HG03159 (cell line): ENCODE measurements around the gene WDR11.
"Not testable (repeated sequence)": the region's sequence is repeated elsewhere in the genome, so short reads cannot be mapped to it uniquely, and the experiment has no call there.

Experiments
- ATAC-seq: cut with Tn5 transposase; IDR thresholded peaks from one replicate; pipeline ENCODE4 v1.9.1; 2021; ENCODE audit warnings: mild to moderate bottlenecking, moderate library complexity; ENCODE audit not compliant: unreplicated experiment

WDR11 gene

GRCh38 chr10:120854388-120854787 lies 3.2 kb downstream of the WDR11 start:
- ATAC-seq: no peak

DNA sequence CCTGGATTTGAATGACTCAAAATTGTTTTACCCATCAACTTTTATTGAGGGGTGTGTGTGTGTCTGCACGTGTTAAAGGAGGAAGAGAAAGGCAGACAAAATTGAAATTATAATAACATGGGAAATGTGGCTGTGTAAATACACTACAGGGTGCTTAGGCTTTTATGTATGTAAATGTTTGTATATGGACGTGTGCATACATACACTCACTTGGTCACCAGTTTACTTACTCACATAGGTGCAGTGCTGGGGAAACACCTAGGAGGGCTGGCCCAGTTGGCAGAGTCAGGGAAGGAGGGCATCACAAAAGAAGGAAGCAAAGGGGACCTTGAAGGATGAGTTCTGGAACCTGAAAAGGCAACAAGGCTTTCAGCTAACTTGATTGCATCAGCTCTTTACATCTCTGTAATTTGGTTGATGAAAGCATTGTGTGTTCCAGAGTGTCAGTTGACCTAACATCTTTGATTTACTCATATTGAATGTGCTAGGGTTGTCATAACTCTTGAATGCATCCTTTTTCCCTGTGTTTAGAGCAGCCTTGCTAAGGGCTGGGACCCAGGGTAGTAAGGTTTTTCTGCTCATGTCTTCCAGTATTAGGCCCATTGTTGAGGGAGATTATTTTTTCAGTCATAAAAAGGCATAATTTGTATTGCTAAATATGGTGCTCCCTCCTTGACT lies 10.2 kb downstream of the WDR11 start:
- no peak for ATAC-seq

DNA sequence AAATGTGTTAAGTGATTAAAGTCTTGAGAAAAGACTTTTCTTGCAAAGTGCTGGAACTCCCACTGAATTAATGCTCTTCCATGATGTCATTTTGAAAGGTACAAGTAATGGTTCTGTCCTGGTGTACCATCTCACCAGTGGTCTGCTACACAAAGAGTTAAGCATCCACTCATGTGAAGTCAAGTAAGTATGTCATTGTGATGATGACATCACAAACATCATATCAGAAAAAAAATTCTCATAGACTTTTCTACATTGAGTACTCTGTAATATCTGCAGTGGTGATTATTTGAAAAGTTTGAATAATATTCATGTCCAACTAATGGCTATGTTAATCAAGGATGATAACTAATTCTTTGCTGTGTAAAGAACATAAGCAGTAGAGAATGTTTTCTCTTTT lies 22.6 kb downstream of the WDR11 start:
- ATAC-seq: no peak

GRCh38 chr10:120883071-120883470 lies 31.9 kb downstream of the WDR11 start:
- no peak for ATAC-seq

DNA sequence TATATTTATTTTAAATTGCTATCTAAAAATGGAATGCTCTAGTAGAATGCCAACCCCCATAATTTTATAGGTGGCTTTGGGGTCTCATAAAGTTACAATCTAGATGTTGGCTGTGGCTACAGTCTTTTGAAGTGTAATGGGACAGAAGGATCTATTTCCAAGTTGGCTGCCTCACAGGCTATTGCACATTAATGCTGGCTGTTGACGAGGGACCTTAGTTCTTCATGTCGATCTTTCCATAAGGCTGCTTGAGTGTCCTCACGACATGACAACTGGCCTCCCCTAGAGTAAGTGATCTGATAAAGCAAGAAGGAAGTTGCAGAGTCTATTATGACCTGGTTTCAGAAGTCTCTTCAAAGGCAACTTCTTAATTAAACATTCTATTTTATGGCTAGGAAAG lies 36.3 kb downstream of the WDR11 start:
- ATAC-seq: no peak

DNA sequence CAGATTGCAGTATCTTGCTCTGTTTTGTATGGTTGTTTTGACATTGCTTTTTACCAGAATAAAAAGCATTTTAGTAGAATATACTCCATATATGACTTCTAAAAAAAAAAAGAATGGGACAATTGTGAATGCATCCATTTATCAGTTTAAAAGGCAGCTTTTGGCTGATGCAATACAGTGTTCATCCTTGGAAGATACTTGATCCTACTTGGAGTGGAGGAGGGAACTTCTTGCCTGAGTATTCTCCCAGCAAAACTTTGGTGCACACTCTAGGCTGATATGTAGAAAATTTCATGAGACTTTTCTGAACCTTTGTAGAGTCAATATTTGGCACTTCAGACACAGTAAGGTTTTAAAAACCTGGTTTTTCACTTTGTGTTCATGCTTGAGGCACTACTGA lies 40.2 kb downstream of the WDR11 start:
- no peak for ATAC-seq

DNA sequence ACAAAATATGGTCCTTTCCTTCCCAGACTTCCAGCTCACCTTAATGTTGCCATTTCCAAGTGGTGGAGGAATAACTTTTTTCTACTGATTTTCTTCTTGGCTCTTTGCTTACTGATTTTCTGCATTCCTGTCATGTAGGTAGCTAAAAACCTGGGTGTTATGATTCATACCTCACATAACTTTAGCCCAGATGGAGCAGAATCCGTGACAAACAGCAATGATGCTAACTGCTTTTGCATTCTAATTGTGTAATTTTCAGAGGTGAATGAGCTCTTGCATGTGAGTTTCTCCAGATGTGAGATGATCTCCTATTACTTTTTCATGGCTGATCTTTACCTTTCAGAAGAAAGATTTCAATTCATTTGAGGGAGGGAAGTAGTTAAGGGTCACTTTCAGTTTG lies 43.4 kb downstream of the WDR11 start:
- no peak for ATAC-seq

DNA sequence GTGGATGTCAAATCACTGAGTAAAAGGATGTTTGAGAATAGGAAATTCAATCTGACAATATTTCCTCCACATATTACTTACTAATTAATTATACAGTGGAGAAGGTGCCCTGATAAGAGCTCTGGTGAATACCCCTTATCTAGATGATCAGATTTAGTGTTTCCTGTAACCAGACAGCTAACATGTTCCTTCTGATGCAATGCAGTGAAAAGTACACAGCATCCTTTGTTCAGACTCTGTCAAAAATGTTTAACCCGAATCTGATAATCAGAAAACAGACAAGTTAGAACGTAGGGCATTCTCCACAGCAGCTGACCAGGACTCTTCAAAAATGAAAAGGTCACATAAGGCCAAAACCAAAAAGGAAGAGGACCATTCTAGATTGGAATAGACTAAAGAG lies 46.2 kb downstream of the WDR11 start:
- no peak for ATAC-seq

DNA sequence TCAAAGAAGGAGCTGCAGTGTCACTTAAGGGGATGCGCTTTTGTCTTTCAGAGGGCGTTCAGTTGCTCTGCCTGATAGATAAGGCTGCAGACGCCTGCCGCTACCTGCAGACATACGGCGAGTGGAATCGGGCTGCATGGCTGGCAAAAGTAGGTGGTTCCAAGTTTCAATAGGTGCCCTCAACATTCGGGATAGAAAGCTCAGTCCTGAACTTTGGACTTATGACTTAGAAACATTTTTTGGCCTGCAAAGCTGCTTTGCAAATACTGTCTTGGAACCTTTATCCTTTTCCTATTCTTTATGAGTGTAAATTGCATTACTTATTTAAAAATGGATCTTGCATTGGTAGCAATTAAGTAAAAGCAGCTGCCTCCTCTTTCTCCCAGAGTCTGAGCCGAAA lies 54.1 kb downstream of the WDR11 start:
- no peak for ATAC-seq

- ATAC-seq: no peak
Measured at GRCh38 chr10:120917521-120918250, 66.5 kb downstream of the WDR11 start.

- not testable (repeated sequence) for ATAC-seq
Measured at GRCh38 chr10:120923886-120924285, 72.7 kb downstream of the WDR11 start.

DNA sequence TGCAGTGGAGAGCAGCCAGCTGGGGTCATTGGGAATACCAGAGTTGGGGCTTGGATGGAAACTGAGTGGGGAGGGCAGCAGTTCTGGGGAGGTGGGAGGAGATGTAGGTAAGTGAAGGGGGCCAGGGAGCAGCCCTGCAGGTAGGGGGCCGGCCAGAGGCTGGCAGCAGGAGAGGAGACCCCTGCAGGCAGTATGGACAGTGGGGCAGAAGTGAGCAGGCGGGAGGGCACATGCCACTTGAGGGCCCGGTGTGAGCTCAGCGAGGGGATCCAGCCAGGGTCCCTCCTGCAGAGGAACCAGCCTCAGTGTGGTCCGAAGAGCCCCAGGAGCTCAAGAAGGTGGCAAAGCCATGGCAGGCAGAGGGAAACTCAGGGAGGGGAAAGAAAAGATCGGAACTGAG lies 75.4 kb downstream of the WDR11 start:
- ATAC-seq: no peak

DNA sequence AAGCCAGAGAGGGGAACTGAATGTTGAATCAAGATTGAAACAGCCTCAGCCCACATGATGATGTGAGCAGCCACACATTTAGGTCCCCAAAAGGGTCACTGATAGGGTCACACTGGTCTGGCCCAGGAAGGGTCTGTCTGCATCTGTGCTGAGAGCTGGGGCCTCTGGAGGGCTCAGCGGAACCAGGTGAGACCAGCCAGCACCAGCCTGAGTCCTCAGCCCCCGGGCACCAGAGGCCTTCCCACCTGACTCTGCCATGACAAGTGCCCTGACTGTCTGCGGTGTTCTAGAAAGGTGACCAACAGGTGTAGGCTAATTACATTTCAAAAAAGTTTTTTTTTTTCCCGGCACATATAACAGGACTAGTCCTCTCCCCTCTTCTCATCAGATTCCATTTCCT lies 76.2 kb downstream of the WDR11 start:
- no peak for ATAC-seq

DNA sequence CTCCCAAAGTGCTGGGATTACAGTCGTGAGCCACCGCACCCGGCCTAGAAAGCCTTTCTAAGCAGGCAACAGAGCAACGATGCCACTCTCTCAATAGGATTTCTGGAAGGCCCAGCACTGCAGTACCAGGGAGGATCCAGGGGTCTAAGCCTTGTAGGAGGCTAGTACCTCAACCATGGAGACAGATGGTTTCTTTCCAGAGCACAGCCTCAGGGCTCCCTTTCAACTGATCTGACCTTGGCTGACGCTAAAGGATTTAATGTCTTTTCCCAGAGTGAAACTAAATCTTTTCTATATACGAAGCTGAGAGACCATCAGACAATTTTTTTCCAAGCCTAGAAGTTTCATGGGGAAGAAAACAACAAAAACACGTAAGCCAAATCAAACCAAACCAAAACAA lies 78.0 kb downstream of the WDR11 start:
- no peak for ATAC-seq

GRCh38 chr10:120931423-120931822 lies 80.3 kb downstream of the WDR11 start:
- ATAC-seq: no peak

GRCh38 chr10:120931999-120932398 lies 80.8 kb downstream of the WDR11 start:
- no peak for ATAC-seq

- no peak for ATAC-seq
Measured at GRCh38 chr10:120938822-120939221, 87.7 kb downstream of the WDR11 start.

DNA sequence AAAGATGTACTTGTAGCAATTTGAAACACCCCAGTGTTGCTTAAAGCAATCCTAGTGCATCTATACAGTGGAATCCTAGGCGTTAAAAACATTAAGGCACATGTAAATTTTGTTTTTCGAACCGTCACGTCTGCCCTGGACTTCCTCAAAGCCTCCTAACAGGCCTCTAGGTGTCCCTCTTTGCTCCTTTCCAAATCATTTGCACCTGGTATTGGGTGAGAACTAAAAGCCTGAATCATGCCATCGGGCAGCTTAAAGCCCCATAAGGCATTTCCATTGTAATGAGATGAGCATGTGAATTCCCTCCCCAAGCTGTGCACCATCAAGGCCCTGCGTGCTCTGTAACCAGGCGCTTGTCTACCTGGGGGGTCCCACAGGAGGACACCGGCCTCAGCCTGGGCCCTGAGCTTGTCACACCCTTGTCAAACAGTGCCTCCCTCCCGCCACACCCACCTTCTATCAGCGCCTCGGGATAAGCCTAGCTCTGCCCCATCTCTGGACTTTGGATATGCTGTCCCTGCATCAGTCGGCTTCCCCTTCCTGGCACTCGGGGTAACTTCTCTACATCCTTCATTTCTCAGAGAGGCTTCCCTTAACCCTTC lies 89.2 kb downstream of the WDR11 start:
- no peak for ATAC-seq

- no peak for ATAC-seq
Measured at GRCh38 chr10:120941501-120941900, 90.3 kb downstream of the WDR11 start.

GRCh38 chr10:120942806-120943413 lies 91.7 kb downstream of the WDR11 start:
- ATAC-seq: peak; percentile 97

- no peak for ATAC-seq
Measured at GRCh38 chr10:120943542-120943941, 92.4 kb downstream of the WDR11 start.

GRCh38 chr10:120944586-120945125 lies 93.5 kb downstream of the WDR11 start:
- no peak for ATAC-seq
